GM21619 (cell line): Measurements from ENCODE around the gene IQCM.

Source experiments
- ATAC-seq: cut with Tn5 transposase; IDR thresholded peaks from one replicate; pipeline ENCODE4 v1.9.1; 2021; ENCODE audit not compliant: unreplicated experiment

IQCM gene

DNA sequence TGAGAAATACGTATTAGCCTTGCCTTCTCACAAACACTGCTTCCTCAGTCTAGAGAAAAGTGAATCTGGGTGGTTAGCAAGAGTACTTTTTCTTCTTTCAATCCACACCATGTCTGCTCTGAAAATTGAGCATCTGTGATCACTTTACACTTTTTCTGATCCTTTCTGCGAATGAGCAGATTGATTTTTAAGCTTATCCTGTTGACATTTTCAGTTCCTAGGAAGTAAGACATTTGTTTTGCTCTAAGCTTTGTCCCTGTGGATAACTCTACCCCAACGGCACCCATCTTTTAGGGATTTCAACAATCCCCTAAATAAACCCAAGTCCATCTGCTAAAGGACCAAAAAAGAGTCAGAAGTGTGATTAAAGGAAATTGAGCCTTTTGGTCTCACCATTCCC lies 487.5 kb downstream of the IQCM start:
- no peak for ATAC-seq

- no peak for ATAC-seq
These were observed 493.4 kb downstream of the IQCM start for GRCh38 chr4:149322203-149322602.

- ATAC-seq, result no peak
These were observed 494.2 kb downstream of the IQCM start for GRCh38 chr4:149321438-149321837.

DNA sequence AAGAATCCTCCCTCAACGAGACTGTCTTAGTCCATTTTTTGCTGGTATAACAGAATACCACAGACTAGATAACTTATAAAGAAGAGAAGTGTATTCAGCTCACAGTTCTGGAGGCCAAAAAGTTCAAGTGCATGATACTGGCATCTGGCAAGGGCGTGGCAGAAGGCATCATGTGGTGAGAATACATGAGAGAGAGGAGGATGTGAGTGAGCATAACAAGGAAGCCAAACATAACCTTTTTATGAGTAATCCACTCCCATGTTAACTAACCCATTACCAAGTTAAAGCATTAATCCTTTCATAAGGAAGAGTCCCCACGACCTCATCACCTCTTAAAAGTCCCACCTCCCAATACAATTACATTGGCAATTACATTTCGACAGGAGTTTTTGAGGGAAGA lies 504.6 kb downstream of the IQCM start:
- no peak for ATAC-seq

- no peak for ATAC-seq
These were observed 509.1 kb downstream of the IQCM start for GRCh38 chr4:149306537-149306936.
